Mucosa of gallbladder (tissue), 1 donor: ENCODE measurements around the gene OR51I1. TPM values are rescaled to one million over a fixed set of nuclear protein-coding genes. Genes with fewer than 3 reads are reported as not detected.

Experiments used
- DNase-seq: peaks from one replicate; pipeline ENCODE4 v3.0.0-alpha.2; 2020; ENCODE audit warnings: low spot score
- total RNA-seq: library from RNA; stranded (reverse); gene quantifications from one replicate; pipeline ENCODE4 v1.2.1, GENCODE V29; 2021
- donor health status: DM: no; HTN: no; CAD: no.

The OR51I1 gene
- total RNA-seq = 0.23 TPM

DNA sequence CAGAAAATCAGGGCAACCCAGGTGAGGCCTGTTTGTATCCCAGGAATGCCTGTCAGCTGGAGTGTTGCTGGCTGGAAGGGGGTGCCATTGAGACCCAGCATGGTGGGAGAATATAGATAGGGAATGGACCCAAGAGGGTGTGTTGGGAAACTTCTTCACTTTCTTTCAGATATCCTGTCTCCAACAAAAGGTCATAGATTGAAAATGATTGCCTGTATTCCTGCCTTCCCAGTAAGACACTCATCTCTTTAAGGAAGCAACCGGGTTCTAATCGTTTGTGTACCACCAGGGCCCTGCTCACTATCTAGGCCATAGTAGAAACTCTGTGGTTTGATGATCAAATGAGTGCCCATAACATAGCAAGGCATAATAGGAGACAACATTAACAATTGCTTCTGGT, at the start of gene OR51I1:
Gene OR51I1, minus strand, starts transcription at position 101 of the 400 bp plus-strand sequence. Its CDS starts 0 bp downstream, at position 101.
- no peak for DNase-seq

DNA sequence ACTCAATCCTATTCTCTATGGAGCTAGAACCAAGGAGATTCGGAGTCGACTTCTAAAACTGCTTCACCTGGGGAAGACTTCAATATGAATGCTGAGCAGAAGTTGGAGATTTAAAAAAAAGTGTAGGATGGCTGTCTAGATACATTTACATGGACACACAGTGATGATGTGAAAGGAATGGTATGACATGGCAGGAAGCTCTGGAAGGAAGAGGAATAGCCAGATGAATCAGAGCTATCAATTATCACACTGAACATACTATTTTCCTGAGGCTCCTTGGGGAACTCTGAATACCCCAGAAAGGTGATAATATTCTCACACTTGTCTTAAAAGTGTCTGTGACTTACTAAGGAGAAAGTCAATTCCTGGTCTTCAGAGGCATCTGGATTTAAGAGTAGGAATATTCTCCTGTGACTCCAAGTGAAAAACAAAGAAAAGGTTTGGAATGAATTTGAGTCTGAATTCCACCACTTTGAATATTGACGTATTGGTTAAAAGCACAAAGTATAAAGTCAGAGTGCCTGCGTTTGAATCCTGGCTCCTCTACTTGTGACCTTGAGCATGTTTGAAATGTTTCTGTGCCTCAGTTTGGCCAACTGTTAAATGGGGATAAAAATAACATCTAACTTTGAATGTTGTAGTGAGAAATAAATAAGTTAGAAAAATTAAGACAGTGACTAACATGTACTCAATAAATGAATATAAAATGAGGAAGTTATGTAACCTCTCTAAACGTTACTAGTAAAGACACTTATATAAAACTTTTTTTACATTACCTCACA, 48.5 kb upstream of the OR51I1 start:
- no peak for DNase-seq

- DNase-seq = no peak
These were observed 47.6 kb upstream of the OR51I1 start for GRCh38 chr11:5488798-5489399.

DNA sequence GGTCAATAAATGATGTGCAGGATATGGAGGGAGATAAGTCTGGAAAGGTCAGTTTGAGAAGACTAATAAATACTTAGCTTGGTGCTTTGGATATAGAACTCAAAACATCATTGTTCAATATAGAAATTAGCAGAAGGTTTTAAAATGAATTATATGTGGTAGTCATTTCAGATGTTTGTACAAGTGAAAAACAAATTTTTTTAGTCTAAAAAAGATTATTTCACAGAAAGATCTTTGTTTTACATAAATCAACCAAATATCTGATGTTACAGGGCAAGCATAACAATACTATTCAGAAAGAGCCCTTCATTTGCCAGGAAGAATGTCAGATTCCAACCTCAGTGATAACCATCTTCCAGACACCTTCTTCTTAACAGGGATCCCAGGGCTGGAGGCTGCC, 47.1 kb upstream of the OR51I1 start, which contains the start of gene OR52D1:
Gene OR52D1, plus strand, starts transcription at position 301 of the 400 bp plus-strand sequence. Its CDS starts 22 bp downstream, at position 323.
- DNase-seq = no peak

- DNase-seq = no peak
These were observed 45.1 kb upstream of the OR51I1 start for GRCh38 chr11:5486421-5486820.

DNA sequence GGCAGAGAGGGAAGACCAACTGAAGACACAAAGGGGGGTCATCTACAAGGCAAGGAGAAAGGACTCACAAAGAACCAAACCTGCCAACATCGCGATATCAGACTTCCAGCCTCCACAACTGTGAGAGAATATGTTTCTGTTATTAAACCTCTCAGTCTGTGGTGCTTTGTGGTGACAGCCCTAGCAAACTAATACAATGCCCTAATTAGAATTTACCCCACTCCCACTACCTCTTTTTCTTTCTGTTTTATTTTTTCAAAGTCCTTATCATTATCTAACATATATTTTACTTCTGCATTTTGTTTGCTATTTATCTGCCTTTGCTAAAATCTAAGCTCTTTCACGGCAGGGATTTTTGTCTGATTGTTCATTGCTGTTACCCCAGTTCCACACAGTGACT, 44.7 kb upstream of the OR51I1 start:
- DNase-seq = no peak

- DNase-seq = peak; percentile 29
These were observed 35.0 kb upstream of the OR51I1 start for GRCh38 chr11:5476186-5476819.

DNA sequence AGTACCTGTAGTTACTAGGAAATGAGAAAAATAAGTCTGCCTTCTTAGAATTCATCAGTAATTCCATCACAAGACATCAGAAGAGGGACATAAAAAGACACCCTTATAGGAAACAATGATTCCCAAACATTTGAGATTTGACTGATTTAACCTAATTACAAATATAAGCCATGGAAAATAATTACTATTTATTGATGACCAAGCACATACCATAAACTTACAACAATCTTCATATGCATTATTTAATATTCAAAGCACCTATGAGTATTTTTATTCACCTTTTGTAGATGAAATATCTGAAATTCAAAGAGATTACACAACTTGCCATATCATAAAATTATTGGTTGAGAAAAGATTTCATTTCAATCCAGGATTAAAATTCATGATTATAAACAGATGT, 32.6 kb upstream of the OR51I1 start:
- no peak for DNase-seq

DNA sequence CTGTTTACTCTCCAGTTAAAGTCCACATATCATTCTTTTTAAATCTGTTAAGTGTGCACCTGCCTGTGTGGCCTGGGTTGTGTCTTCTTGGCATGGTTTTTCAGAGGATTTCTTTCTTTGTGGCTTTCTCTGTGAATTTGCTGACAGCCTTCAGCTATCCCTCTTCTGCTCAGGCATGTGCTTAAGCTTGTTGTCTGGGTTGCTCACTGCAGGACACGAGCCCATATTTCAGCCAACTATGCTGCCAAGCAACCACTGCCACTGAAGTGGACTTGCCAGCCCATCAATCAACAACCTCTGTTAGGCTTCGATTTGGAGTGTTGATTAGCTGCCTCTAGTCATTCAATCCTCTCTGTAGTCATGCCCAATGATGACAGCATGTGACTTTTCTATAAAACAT, 26.2 kb upstream of the OR51I1 start:
- DNase-seq = no peak

GRCh38 chr11:5460983-5461621, 19.8 kb upstream of the OR51I1 start:
- DNase-seq = no peak

- DNase-seq = no peak
These were observed 8.1 kb upstream of the OR51I1 start for GRCh38 chr11:5449432-5449831.

DNA sequence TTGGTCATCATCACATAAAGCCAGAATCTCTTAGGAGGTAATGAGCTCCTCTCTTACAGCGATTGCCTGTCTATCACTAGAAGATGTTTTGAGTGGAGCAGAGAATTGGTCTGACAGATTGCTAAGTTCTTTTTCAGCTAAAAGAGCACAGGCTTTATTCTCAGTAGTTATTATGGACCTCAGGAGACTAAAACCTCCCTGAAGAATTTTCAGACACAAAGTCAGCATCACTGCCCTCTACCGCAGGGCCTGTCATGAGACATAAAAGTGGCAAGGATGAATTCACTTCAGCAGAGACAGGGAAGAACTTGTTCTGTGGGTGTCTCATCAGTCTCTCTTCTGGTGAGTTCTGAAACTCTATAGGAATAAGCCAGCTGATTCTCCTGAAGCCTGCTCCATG, 7.7 kb upstream of the OR51I1 start, which contains the start of gene OR51I2:
Gene OR51I2, plus strand, starts transcription at position 301 of the 400 bp plus-strand sequence. CDS start 4,166 bp downstream, outside the sequence.
- no peak for DNase-seq

DNA sequence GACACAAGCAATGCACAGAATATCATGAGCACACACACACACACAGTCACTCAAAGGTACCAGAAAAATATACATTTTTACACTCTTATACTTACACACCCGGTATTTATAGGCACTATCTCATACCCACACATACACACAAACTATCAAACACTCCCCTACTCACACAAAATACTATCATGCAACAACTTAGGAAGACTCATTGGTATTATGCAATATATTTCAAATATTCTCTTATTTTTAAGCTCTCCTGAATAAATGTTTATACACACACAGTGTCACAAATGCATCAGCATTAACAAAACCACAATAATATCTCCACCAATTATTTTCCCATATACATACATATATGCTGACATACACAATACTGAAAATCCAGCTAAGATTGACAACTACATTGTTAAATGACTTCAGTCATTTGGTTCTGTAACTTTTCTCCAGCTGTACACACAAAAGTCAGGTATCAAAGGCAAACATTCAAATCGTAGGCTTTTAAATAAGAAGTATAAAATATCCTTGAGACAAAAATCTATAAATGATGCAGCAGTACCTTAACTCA, 2.6 kb upstream of the OR51I1 start:
- DNase-seq = no peak

GRCh38 chr11:5423131-5423530, 18.2 kb downstream of the OR51I1 start:
- no peak for DNase-seq

DNA sequence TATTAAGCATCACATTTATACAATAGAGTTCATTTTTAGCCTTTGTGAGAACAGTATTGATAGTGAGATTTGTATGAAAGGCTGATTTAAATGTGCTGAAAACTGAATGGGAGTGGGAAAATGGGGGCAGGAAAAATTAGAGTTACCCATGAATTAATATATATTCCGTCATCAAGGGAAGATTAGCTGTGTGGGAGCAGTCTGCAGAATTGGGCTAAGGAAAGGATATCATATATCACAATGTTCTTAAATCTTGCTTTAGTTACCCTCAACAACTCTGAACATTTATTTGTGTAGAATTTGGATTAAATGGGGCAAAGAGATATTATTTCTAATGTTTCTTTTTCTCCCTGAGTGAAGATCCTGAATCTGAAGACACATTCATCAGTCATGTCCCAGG, 19.5 kb downstream of the OR51I1 start, which contains the start of gene OR51Q1:
Gene OR51Q1, plus strand, starts transcription at position 301 of the 400 bp plus-strand sequence. Its CDS starts 90 bp downstream, at position 391.
- DNase-seq = no peak

DNA sequence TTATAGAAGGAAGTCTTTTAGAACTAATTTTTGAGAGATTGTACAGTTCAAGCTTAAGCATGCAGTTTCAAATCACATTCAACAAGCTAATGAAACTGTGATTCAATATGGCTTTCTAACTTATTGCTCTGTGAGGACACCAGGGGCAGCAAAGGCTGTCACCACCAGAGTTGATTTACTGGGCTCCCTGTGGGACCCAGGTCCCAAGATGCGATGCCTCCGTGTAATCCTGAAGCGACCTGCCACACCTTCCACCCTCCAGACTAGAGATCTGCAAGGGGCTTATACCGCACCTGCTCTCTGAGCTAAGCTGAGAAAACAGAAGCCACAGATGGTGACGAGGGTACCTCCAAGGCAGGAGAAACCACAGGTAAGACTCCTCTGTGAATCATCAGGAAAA, 20.3 kb downstream of the OR51I1 start:
- no peak for DNase-seq

- no peak for DNase-seq
These were observed 36.1 kb downstream of the OR51I1 start for GRCh38 chr11:5405173-5405572.

GRCh38 chr11:5398936-5399335, 42.4 kb downstream of the OR51I1 start:
- DNase-seq = no peak

GRCh38 chr11:5394091-5394490, 47.2 kb downstream of the OR51I1 start:
- DNase-seq = no peak
